Immature natural killer cell (primary cell): Measurements from ENCODE around the gene CCBE1. TPM values are rescaled to one million over a fixed set of nuclear protein-coding genes. Genes with fewer than 3 reads are reported as not detected.

Experiments
- DNase-seq, 3 donors: peaks; one replicate each; pipeline ENCODE4 v3.0.0; 2022; ENCODE audit warnings: mixed read lengths in 1 of 3
- H3K27ac Mint-ChIP-seq, 6 donors: one replicate each; pipeline ENCODE4 v1.8.0; 2020; ENCODE audit warnings: mixed read lengths in 6 of 6, mild to moderate bottlenecking in 5 of 6, inconsistent platforms in 4 of 6, moderate library complexity in 3 of 6
- H3K27me3 Mint-ChIP-seq, 3 donors: one replicate each; pipeline ENCODE4 v1.8.0; 2020 to 2021; ENCODE audit warnings: low read depth in 3 of 3, mild to moderate bottlenecking in 3 of 3, mixed read lengths in 3 of 3, moderate library complexity in 3 of 3, inconsistent platforms in 1 of 3
- H3K36me3 Mint-ChIP-seq, 3 donors: one replicate each; pipeline ENCODE4 v1.8.0; 2020; ENCODE audit warnings: mixed read lengths in 3 of 3, inconsistent platforms in 2 of 3, mild to moderate bottlenecking in 2 of 3
- H3K4me1 Mint-ChIP-seq, 2 donors: one replicate each; pipeline ENCODE4 v1.8.0; 2020; ENCODE audit warnings: inconsistent platforms in 2 of 2, mild to moderate bottlenecking in 2 of 2, mixed read lengths in 2 of 2, moderate library complexity in 1 of 2
- H3K4me3 Mint-ChIP-seq, 5 donors: one replicate each; pipeline ENCODE4 v1.8.0; 2020; ENCODE audit warnings: mild to moderate bottlenecking in 5 of 5, mixed read lengths in 5 of 5, inconsistent platforms in 3 of 5, moderate library complexity in 3 of 5
- H3K9me3 Mint-ChIP-seq, 6 donors: one replicate each; pipeline ENCODE4 v1.8.0; 2020; ENCODE audit warnings: mild to moderate bottlenecking in 6 of 6, mixed read lengths in 6 of 6, inconsistent platforms in 4 of 6, moderate library complexity in 3 of 6
- polyA plus RNA-seq, 3 donors: library from polyadenylated mRNA; unstranded; fragments of 300-500 nt; fragmentation: Illumina TruSeq; gene quantifications; one replicate each; pipeline ENCODE4 v1.2.3, GENCODE V29; 2021

Gene CCBE1
- polyA plus RNA-seq, 3 donors from 2014 or later, result 0.03 to 0.25 TPM; not detected in 1

- no peak for DNase-seq
- Mint-ChIP-seq H3K27me3 (peaks cover 0 to 2% (median 2%) of the 10 kb centered on the region in 3 donors), H3K36me3 (peaks cover 0 to 6% (median 1%) of the 10 kb centered on the region in 3 donors), H3K27ac (no peak overlapping the region), H3K9me3 (peaks cover 0 to 8% (median 1%) of the 10 kb centered on the region in 6 donors), H3K4me1 (no peaks in the 10 kb centered on the region), H3K4me3 (no peak overlapping the region)
These were observed 90.8 kb downstream of the CCBE1 start for GRCh38 chr18:59606193-59607077.

DNA sequence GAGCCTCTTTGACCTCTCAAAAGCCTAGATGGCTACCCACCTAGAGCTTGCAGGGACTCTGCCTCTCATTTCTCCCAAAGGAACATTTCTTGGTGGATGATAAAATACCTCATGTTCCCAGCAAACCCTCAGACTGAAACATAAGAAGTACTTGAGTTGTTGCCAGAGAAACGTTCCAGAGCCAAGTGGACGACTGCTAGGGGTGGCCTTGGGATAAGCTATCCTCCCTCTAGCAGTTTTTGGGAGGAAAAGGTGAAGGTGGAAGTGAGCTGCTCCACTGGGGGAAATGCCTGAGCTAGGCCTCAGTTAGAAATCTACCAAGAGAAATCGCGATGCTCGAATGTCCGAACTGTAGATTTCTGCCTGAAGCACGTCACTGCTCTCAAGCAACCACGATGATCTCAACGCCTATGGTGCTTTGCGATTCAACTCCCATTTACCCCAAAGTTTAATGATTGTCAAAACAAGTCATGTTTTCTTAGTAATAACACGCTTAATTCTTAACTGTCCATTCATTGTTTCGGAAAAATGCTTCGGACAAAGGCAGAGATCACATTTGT lies 91.5 kb downstream of the CCBE1 start:
- H3K36me3 Mint-ChIP-seq, result peaks cover 0 to 6% (median 3%) of the 10 kb centered on the region in 3 donors
- DNase-seq, result no peak
- peaks cover 0 to 2% (median 2%) of the 10 kb centered on the region in 3 donors for H3K27me3 Mint-ChIP-seq
- H3K27ac Mint-ChIP-seq, result no peak overlapping the region
- no peak overlapping the region for H3K4me3 Mint-ChIP-seq
- peaks cover 0 to 8% (median 2%) of the 10 kb centered on the region in 6 donors for H3K9me3 Mint-ChIP-seq
- no peaks in the 10 kb centered on the region for H3K4me1 Mint-ChIP-seq

DNA sequence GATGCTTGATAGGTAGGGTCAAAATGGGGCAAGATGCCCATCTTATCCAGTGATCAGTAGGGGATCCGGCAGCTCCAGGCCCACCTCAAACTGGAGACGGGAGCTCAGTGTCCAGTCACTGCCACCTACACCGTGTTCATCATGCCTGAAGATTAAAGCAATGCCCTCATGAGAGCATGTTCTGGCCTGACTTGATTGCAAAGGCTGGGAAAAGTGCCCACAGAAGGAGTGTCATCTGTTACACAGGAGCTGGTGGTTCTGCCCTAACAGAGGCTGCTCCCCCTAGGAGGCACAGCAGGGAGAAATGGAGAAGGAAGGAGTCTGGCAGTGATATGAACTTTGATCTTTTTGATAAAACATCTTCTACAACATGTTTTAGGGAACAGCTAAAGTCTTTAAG lies 92.3 kb downstream of the CCBE1 start:
- Mint-ChIP-seq H3K4me1 (no peaks in the 10 kb centered on the region), H3K27ac (no peak overlapping the region), H3K27me3 (peaks cover 0 to 2% (median 2%) of the 10 kb centered on the region in 3 donors), H3K36me3 (peaks cover 0 to 6% (median 3%) of the 10 kb centered on the region in 3 donors), H3K4me3 (no peak overlapping the region), H3K9me3 (peaks cover 0 to 6% (median 2%) of the 10 kb centered on the region in 6 donors)
- no peak for DNase-seq

- H3K27me3 Mint-ChIP-seq, result peaks cover 0 to 3% (median 0%) of the 10 kb centered on the region in 3 donors
- H3K4me1 Mint-ChIP-seq, result no peaks in the 10 kb centered on the region
- H3K27ac Mint-ChIP-seq, result no peak overlapping the region
- no peak for DNase-seq
- peaks cover 0 to 5% (median 3%) of the 10 kb centered on the region in 6 donors for H3K9me3 Mint-ChIP-seq
- peaks cover 0 to 3% (median 0%) of the 10 kb centered on the region in 3 donors for H3K36me3 Mint-ChIP-seq
- no peak overlapping the region for H3K4me3 Mint-ChIP-seq
These were observed 100.2 kb downstream of the CCBE1 start for GRCh38 chr18:59597049-59597448.

- Mint-ChIP-seq H3K27ac (no peak overlapping the region), H3K36me3 (no peaks in the 10 kb centered on the region), H3K27me3 (peaks cover 0 to 3% (median 0%) of the 10 kb centered on the region in 3 donors), H3K4me3 (no peak overlapping the region), H3K9me3 (peaks cover 0 to 9% (median 2%) of the 10 kb centered on the region in 6 donors), H3K4me1 (no peaks in the 10 kb centered on the region)
- DNase-seq, result no peak
These were observed 103.9 kb downstream of the CCBE1 start for GRCh38 chr18:59593291-59593717.

DNA sequence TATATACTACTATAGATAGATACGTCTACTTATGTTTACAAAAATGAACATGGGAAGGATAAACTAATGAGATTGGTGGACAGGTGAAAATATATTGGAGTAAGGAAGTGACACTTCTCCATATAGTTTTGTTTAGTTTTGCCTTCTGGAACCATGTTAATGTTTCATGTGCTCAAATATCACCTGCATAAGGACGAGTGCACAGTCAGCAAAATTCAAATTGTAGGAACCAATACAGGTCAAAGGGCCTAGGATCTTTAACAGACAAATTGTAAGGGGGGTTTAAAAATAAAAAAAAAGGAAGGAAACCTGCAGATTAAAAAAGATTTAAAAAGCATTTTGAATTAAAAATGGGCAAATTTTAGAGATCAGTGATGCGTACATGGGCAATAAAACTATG lies 104.6 kb downstream of the CCBE1 start:
- Mint-ChIP-seq H3K4me3 (no peak overlapping the region), H3K9me3 (peaks cover 0 to 5% (median 2%) of the 10 kb centered on the region in 6 donors), H3K36me3 (no peaks in the 10 kb centered on the region), H3K27me3 (peaks cover 0 to 3% (median 0%) of the 10 kb centered on the region in 3 donors), H3K27ac (no peak overlapping the region), H3K4me1 (no peaks in the 10 kb centered on the region)
- DNase-seq, result no peak

- peaks cover 0 to 9% (median 3%) of the 10 kb centered on the region in 6 donors for H3K9me3 Mint-ChIP-seq
- no peaks in the 10 kb centered on the region for H3K27me3 Mint-ChIP-seq
- DNase-seq, result no peak
- no peaks in the 10 kb centered on the region for H3K4me1 Mint-ChIP-seq
- H3K4me3 Mint-ChIP-seq, result no peak overlapping the region
- H3K27ac Mint-ChIP-seq, result no peak overlapping the region
- no peaks in the 10 kb centered on the region for H3K36me3 Mint-ChIP-seq
These were observed 114.8 kb downstream of the CCBE1 start for GRCh38 chr18:59582395-59582794.

GRCh38 chr18:59579509-59579908 lies 117.7 kb downstream of the CCBE1 start:
- Mint-ChIP-seq H3K27me3 (peaks cover 0 to 2% (median 0%) of the 10 kb centered on the region in 3 donors), H3K4me3 (no peak overlapping the region), H3K36me3 (no peaks in the 10 kb centered on the region), H3K27ac (no peak overlapping the region), H3K9me3 (peaks cover 0 to 9% (median 2%) of the 10 kb centered on the region in 6 donors), H3K4me1 (no peaks in the 10 kb centered on the region)
- DNase-seq, result no peak

GRCh38 chr18:59577386-59577655 lies 119.9 kb downstream of the CCBE1 start:
- Mint-ChIP-seq H3K9me3 (peaks cover 0 to 9% (median 1%) of the 10 kb centered on the region in 6 donors), H3K4me1 (no peaks in the 10 kb centered on the region), H3K27ac (no peak overlapping the region), H3K27me3 (peaks cover 0 to 2% (median 0%) of the 10 kb centered on the region in 3 donors), H3K4me3 (no peak overlapping the region), H3K36me3 (no peaks in the 10 kb centered on the region)
- no peak for DNase-seq

DNA sequence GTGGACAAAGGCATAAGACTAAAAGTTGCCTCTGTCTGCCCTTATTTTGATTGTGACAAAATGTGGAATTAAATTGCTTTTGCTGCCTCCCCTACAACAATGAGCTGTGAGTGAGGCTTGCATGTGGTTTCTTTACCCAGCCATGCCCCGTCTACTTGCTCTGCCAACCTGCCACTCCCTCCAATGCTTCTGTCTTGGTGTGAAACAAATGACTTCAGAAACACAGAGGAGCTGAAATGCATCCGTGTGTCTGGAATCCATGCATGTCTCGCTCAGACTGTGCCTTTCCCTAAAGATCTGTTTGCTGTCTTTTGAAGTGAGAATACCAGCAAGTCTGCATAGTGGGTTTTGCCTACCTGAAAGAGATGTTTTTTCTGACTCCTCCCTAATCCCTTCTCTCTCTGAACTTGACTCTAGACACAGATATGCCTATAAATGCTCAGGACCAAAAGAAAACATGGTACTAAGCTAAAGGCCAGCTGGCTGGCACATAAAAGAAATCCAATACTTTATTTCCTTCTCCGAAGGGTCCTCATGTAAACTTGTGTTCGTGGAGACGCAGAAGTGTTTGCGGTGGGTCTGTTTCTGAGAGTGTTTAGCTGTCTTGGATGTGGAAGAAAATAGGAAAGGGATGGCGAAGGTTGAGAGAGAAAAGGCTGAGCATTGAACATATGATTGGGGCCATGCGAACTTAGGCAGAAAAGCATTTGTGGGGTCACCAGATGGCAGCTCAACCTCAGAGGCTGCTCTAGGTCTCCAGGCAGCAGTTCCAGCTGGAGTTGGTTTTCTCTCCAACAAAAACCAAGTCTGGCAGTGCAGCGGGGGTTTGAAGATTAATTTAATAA lies 120.5 kb downstream of the CCBE1 start:
- no peak overlapping the region for H3K27ac Mint-ChIP-seq
- no peak overlapping the region for H3K4me3 Mint-ChIP-seq

GRCh38 chr18:59575995-59576394 lies 121.2 kb downstream of the CCBE1 start:
- no peak for DNase-seq
- Mint-ChIP-seq H3K36me3 (no peaks in the 10 kb centered on the region), H3K27ac (no peak overlapping the region), H3K27me3 (peaks cover 0 to 2% (median 0%) of the 10 kb centered on the region in 3 donors), H3K4me1 (no peaks in the 10 kb centered on the region), H3K4me3 (no peak overlapping the region), H3K9me3 (peaks cover 0 to 9% (median 0%) of the 10 kb centered on the region in 6 donors)

More for the DNA sequence above, 120.5 kb downstream of the CCBE1 start:
- H3K36me3 Mint-ChIP-seq, result no peaks in the 10 kb centered on the region
- DNase-seq, result no peak
- H3K27me3 Mint-ChIP-seq, result peaks cover 0 to 2% (median 0%) of the 10 kb centered on the region in 3 donors
- H3K9me3 Mint-ChIP-seq, result peaks cover 0 to 9% (median 0%) of the 10 kb centered on the region in 6 donors
- no peaks in the 10 kb centered on the region for H3K4me1 Mint-ChIP-seq

DNA sequence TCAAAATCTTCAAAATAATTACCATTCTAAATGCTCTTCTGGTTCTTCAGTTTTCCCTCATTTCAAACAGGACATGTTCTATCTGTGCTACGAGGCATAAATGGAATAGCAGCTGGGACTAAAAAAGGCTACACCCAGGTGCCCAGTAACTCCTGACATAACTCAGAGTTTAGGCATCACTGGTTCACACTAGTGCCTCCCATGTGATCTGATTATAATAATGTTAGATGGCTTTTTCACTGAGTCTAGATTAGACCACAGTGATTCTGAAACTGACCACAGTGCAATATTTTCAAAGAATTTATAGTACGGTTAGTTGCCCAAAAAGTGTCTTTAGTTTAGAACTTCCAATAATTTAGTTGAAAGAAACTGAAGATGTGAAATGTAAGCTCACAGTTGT lies 123.3 kb downstream of the CCBE1 start:
- Mint-ChIP-seq H3K4me1 (no peaks in the 10 kb centered on the region), H3K27ac (no peak overlapping the region), H3K27me3 (peaks cover 0 to 2% (median under 1%) of the 10 kb centered on the region in 3 donors), H3K9me3 (peaks cover 0 to 9% (median 1%) of the 10 kb centered on the region in 6 donors), H3K36me3 (peaks cover 0 to under 1% (median 0%) of the 10 kb centered on the region in 3 donors), H3K4me3 (no peak overlapping the region)
- no peak for DNase-seq

DNA sequence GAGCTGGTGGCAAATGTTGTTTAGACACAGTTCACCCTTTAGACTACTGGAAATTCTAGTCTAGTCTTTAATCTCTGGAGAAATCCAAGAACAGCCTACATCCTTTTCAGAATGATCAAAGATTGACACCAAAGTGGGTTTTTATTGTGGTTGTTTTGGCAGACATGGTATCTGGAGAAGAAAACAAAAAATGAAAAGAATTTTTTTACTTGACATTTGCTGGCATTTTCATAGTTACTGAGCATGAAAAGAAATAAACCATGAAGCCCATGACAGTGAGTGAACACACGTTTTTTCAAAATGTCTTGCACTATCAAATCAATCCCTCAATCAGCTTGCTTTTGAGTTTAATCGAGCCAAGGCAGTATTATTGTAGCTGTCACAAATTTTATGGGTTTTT lies 125.3 kb downstream of the CCBE1 start:
- DNase-seq, result no peak
- H3K36me3 Mint-ChIP-seq, result peaks cover 0 to 2% (median 0%) of the 10 kb centered on the region in 3 donors
- H3K4me3 Mint-ChIP-seq, result no peak overlapping the region
- no peak overlapping the region for H3K27ac Mint-ChIP-seq
- no peaks in the 10 kb centered on the region for H3K4me1 Mint-ChIP-seq
- peaks cover 0 to 12% (median 0%) of the 10 kb centered on the region in 6 donors for H3K9me3 Mint-ChIP-seq
- H3K27me3 Mint-ChIP-seq, result peaks cover 0 to 2% (median 2%) of the 10 kb centered on the region in 3 donors
